ENCODE measurements around the gene ING5.
A peak's percentile ranks its signal among the peaks of the same experiment; 100 is the strongest.
"Not testable (repeated sequence)": the region's sequence is repeated elsewhere in the genome, so short reads cannot be mapped to it uniquely, and the experiment has no call there.

ING5 gene

DNA sequence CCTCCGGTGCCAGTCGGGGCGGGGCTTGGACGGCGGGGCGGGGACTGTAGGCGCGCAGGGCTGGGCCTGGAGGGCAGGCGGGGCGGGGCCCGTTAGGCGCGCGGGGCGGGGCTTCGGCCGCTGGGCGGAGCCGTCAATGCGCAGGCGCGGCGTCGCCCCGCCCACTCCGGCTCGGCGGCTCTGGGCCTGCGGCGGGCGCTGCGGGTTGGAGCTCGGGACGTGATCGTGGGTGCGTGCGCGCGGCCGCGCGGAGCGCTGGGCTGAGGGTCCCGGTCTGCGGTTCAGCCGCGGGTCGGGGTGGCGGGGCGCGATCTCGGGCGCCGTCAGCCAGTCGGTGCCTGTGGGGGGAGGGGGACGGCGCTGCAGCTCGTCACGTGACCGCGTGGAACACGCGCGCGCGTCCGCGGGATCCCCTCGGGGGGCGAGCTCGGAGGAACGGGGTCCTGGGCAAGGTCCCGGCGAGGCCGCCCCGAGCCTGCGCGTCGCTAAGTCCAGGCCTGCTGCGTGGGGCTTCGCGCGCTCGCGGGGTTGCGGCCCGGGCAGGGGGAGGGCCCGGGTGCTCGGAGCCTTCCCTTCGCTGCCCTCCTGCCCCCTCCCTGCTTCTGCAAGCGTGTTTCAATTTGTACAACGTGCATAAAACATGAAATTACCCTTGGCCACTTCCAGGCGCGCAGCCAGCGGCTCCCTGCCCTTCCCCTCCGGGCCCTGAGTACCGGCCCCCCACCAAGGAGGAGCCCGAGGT is 32.8 kb downstream of the ING5 start, which contains the start of gene D2HGDH:
Gene D2HGDH, plus strand, starts transcription at position 164 of the 742 bp plus-strand sequence. CDS start 595 bp downstream, outside the sequence.
- TF ChIP-seq, protein P1, sequence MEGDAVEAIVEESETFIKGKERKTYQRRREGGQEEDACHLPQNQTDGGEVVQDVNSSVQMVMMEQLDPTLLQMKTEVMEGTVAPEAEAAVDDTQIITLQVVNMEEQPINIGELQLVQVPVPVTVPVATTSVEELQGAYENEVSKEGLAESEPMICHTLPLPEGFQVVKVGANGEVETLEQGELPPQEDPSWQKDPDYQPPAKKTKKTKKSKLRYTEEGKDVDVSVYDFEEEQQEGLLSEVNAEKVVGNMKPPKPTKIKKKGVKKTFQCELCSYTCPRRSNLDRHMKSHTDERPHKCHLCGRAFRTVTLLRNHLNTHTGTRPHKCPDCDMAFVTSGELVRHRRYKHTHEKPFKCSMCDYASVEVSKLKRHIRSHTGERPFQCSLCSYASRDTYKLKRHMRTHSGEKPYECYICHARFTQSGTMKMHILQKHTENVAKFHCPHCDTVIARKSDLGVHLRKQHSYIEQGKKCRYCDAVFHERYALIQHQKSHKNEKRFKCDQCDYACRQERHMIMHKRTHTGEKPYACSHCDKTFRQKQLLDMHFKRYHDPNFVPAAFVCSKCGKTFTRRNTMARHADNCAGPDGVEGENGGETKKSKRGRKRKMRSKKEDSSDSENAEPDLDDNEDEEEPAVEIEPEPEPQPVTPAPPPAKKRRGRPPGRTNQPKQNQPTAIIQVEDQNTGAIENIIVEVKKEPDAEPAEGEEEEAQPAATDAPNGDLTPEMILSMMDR (conservative IDR thresholded peaks at IDR 0.05) = no peak
- H3K27ac ChIP-seq = peak within 1 kb of the TSS; percentile 96

GRCh38 chr2:241736111-241736510 is 34.3 kb downstream of the ING5 start:
- TF ChIP-seq, protein P1 (conservative IDR thresholded peaks at IDR 0.05) = no peak
- H3K27ac ChIP-seq = peak overlapping the region; percentile 96

GRCh38 chr2:241738040-241738686 is 36.3 kb downstream of the ING5 start:
- TF ChIP-seq, protein P1 (conservative IDR thresholded peaks at IDR 0.05) = no peak
- H3K27ac ChIP-seq = no peak overlapping the region

- TF ChIP-seq, protein P1 (conservative IDR thresholded peaks at IDR 0.05) = no peak
- no peak overlapping the region for H3K27ac ChIP-seq
These were observed 37.3 kb downstream of the ING5 start for GRCh38 chr2:241739177-241739576.

GRCh38 chr2:241739651-241740050 is 37.8 kb downstream of the ING5 start:
- no peak overlapping the region for H3K27ac ChIP-seq
- TF ChIP-seq, protein P1 (conservative IDR thresholded peaks at IDR 0.05) = no peak

- TF ChIP-seq, protein P1 (conservative IDR thresholded peaks at IDR 0.05) = no peak
These were observed 39.2 kb downstream of the ING5 start for GRCh38 chr2:241741016-241741415.

DNA sequence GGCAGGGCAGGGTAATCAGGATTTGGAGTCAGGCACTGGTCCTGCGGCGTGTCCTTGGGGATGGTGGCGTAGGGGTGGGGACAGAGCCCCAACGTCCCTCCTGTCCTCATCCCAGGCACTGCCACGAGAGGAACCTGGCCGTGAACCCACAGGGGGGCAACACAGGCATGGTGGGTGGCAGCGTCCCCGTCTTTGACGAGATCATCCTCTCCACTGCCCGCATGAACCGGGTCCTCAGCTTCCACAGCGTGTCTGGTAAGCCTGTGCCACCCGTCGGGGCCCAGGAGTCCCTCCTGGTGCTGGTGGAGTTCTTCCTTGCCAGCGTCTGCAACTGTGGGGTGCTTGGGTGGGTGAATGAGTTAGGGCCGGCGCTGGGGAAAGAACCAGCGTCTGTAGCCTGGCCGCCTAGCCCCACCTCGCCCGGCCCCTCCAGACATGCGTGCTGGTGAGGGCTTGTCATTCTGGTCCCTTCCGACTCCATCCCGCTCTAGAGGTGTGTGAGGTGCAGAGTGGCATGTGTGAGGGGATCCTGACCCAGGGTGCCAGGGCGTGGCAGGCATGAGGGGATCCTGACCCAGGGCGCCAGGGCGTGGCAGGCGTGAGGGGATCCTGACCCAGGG is 40.6 kb downstream of the ING5 start:
- no peak overlapping the region for H3K27ac ChIP-seq
- TF ChIP-seq, protein P1 (conservative IDR thresholded peaks at IDR 0.05) = no peak

More at GRCh38 chr2:241741016-241741415, 39.2 kb downstream of the ING5 start:
- no peak overlapping the region for H3K27ac ChIP-seq

GRCh38 chr2:241743008-241743407 is 41.2 kb downstream of the ING5 start:
- H3K27ac ChIP-seq = not testable (repeated sequence)
